HAP-1 (cell line): ENCODE data around the gene HOXA7.

Source experiments
- DNase-seq, 2 experiments: peaks; one replicate each; pipeline ENCODE4 v3.0.0-alpha.2; 2016 to 2020; ENCODE audit warnings: low spot score in 2 of 2
- H3K27me3 ChIP-seq: fragments of 250-450 bp; sonication (Bioruptor Pico); 2 replicates; pipeline ENCODE4 v1.5.1; 2020; ENCODE audit warnings: low read depth, mild to moderate bottlenecking, moderate library complexity
- H3K36me3 ChIP-seq: fragments of 250-450 bp; sonication (Bioruptor Pico); replicated peaks from 2 replicates; pipeline ENCODE4 v1.5.1; 2020; ENCODE audit warnings: mild to moderate bottlenecking
- H3K4me1 ChIP-seq: fragments of 250-450 bp; sonication (Bioruptor Pico); 2 replicates; pipeline ENCODE4 v1.5.1; 2020; ENCODE audit warnings: mild to moderate bottlenecking
- H3K4me3 ChIP-seq: fragments of 250-450 bp; sonication (Bioruptor Pico); 2 replicates; pipeline ENCODE4 v1.5.1; 2020; ENCODE audit warnings: mild to moderate bottlenecking, moderate library complexity
- H3K9me3 ChIP-seq: fragments of 250-450 bp; sonication (Bioruptor Pico); 2 replicates; pipeline ENCODE4 v1.5.1; 2020; ENCODE audit warnings: mild to moderate bottlenecking, moderate library complexity
- in situ Hi-C: fragments of 300-500 bp; cut with MboI; formaldehyde crosslinking; loops from 3 replicates; pipeline ENCODE4 v1.14.3; 2020; ENCODE audit warnings: low sequenced_read_pairs, inconsistent platforms, mixed read lengths

Gene HOXA7

DNA sequence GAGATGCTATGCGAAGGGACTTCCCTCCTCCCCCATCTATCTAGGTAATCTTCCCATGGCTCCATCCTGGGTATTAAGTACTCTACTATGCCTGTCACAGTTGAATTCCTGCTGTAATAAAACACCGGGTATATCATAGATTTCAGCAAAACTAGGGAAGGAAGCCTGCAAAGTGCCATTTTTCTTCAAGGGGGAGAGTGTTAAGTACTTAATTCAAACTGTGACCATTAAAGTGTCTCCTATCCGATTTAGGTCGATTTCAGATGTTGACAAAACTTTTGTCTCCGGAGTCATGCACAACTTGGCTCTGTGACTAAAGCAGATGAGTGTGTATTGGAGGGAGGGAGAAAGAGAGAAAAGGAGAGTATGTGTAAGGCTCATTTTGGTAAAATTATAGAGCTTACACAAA is 30.5 kb downstream of the HOXA7 start:
- in situ Hi-C loops = no loop called here
- H3K36me3 ChIP-seq = peaks cover 11% of the 10 kb centered on the region; the same call in 1 of the 2 replicates
- H3K27me3 ChIP-seq = no peaks in the 10 kb centered on the region
- H3K4me1 ChIP-seq = peaks cover 17% of the 10 kb centered on the region
- H3K9me3 ChIP-seq = no peaks in the 10 kb centered on the region
- DNase-seq = no peak
- no peak overlapping the region for H3K4me3 ChIP-seq

DNA sequence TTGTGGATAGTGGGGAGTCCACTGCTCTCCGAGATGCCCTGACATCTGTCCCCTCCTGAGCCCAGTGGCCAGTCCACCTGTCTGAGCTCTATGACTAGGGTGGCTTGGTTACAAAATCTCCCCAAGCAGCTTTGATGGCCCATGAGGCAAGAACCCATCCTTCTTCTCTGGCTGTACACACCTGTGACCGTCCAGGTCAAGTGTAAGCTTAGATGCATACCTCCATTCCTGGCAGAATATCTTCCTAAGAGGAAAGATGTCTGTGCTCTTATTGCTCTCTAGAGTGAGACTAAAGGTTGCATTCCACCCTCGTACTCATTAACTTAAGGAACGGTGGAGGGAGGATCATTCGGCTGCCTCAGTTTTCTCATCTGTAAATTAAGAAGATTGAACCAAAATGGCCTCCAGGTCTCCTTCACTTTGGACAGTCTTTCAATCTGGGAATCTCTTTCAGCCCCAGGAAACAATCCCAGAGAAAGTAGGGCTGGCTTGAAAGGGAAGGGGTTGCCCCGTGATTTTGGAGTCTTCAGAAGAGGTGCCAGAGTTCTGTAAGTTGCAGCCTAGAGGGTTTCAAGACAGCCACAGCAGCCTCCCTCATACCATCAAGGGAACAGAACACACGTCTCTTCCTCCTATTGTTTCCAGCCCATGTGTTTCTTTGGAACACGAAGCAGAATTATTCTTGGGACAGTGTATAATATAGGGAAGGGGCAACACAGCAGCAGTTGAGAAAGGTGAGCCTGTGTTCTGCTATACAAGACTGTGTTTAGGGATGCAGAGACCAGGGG is 31.4 kb downstream of the HOXA7 start:
- H3K36me3 ChIP-seq = peaks cover 11% of the 10 kb centered on the region; the same call in 1 of the 2 replicates
- no peaks in the 10 kb centered on the region for H3K27me3 ChIP-seq
- no peak for DNase-seq
- in situ Hi-C loops = no loop called here
- no peak overlapping the region for H3K4me3 ChIP-seq
- peaks cover 17% of the 10 kb centered on the region for H3K4me1 ChIP-seq
- no peaks in the 10 kb centered on the region for H3K9me3 ChIP-seq

DNA sequence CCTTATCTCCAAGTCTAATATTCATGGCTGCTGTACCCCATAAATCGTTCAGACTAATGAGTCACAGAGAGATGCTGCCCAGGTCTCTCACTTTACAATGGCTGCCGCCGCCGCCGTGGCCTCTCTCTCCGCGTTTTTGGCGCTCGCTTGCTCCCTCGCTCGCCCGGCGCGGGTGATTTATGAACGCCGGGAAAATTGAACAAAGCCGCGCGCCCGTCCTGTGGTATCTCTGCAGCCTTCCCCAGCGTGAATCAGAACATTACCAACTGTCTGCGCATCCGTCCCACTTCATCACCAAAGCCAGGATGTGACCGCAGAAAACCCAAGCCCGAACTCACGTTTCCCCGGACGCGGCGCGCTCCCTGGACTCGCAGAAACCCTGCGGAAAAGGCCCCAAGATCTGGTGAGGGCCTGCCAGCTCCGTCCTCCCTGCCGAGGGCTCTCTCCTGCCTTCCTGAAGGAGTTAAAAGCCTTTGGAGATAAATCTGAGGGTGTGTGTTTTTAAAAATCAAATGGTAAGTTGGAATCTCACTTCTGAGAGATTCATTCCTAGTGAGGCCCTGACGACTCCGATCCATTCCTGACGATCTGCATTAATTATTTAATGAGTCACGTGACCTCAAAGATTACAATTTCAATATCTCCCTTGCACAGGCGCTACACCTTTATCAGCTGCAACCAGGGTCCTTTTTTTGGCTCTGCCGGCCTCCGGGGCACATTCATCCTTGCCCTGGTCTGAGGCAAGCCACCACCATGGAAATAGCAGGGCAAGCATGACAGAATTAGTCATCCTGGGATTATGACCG is 32.2 kb downstream of the HOXA7 start:
- no peak overlapping the region for H3K4me3 ChIP-seq
- DNase-seq = no peak
- in situ Hi-C loops = no loop called here
- no peaks in the 10 kb centered on the region for H3K27me3 ChIP-seq
- H3K36me3 ChIP-seq = peaks cover 6% of the 10 kb centered on the region; the same call in 1 of the 2 replicates
- H3K9me3 ChIP-seq = no peaks in the 10 kb centered on the region
- peaks cover 17% of the 10 kb centered on the region for H3K4me1 ChIP-seq

DNA sequence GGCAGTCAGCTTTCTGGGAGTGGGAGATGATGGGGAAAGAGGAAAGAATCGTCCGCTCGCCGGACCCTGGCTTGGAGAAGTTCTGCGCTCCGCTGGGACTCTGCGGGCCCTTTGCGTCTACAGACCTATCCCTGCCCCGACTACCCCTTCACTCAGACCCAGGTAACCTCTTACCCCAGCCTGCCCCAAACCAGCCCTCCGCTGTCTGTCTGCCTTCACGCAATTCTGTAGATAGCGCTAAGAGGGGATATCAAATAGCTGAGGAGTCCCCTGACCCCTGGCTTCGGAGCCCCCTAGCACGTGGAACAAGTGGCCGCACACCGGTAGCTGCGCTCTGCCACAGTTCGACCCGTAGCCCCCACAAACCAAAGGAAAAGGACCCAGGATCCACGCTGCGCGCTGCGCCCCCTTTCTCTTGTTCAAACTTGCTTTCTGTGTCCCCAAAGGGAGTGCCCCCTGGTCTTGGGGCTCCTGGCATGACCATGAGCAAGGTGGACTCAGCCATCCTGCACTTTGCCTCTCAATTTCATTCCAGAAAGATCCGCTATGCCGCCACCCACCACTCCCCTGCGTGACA is 32.9 kb downstream of the HOXA7 start:
- Histone ChIP-seq H3K4me3 (no peak overlapping the region), H3K27me3 (no peaks in the 10 kb centered on the region), H3K36me3 (no peaks in the 10 kb centered on the region; the same call in 1 of the 2 replicates), H3K4me1 (peaks cover 17% of the 10 kb centered on the region), H3K9me3 (no peaks in the 10 kb centered on the region)
- no peak for DNase-seq
- in situ Hi-C loops = no loop called here

DNA sequence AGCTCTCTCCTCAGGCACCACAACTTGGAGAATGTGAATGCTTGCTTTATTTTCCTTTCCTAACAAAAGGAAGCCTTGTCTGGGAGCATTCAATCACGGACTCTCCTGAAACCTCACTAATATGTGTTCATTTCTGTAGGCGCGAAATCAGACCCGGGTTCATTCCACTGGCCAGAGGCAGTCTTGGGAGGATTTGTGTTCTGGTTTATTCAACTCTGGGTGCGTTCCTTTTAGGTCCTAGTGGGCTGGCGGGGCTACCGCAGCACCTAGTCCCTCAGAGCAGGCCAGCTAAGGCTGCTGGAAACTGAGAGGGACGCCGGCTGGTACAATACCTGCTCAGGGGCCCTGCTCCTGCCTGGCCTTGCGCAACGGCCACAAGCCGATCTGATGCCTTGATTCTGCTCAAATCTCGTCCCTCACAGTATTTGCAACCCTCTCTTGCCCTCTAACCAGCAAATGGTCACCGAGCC is 33.4 kb downstream of the HOXA7 start:
- no peak for DNase-seq
- Histone ChIP-seq H3K9me3 (no peaks in the 10 kb centered on the region), H3K4me1 (peaks cover 15% of the 10 kb centered on the region), H3K4me3 (no peak overlapping the region), H3K36me3 (no peaks in the 10 kb centered on the region; the same call in 1 of the 2 replicates), H3K27me3 (no peaks in the 10 kb centered on the region)
- in situ Hi-C loops = no loop called here

DNA sequence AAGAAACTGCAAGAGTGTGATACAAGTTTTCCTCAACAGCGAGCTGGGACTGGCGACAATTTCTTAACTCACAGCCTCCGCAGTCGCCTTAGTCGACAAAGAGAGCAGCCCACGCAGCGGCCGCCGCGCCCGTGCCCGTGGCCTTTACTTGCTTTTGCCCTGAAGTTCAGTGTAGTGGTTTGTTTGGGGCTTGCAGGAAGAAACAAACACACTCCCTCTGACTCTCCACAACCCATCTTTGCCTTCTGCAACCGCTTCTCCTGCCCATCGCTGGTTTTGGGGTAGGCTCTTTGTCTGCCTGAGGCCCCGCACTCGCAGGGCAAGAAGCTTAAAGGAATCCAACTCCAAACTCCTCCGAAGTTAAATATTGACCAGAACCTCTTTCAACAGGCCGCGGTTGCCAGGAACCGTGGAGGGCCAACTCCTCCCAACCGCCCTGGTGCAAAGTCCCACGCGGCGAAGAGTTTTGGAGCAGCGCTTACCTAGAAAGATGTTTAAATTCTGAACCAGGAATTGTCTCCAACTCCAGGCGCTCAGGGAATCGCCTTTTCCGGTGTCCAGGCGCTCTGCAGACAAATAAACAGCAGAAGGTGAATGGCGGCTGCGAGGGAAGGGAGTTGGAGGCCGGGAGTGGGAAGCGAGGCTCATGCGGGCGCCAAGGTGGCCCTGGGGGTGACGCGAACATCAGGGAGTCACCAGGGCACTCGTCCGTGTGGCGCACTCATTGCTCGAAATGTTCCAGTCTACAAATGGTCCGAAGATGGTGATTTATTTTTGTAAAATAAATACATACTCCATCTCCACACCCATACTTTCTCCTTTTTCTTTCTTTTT is 34.2 kb downstream of the HOXA7 start:
- DNase-seq = no peak
- H3K9me3 ChIP-seq = no peaks in the 10 kb centered on the region
- H3K4me3 ChIP-seq = no peak overlapping the region
- H3K36me3 ChIP-seq = no peaks in the 10 kb centered on the region; the same call in 1 of the 2 replicates
- in situ Hi-C loops = no loop called here
- no peaks in the 10 kb centered on the region for H3K27me3 ChIP-seq
- peaks cover 9% of the 10 kb centered on the region for H3K4me1 ChIP-seq

DNA sequence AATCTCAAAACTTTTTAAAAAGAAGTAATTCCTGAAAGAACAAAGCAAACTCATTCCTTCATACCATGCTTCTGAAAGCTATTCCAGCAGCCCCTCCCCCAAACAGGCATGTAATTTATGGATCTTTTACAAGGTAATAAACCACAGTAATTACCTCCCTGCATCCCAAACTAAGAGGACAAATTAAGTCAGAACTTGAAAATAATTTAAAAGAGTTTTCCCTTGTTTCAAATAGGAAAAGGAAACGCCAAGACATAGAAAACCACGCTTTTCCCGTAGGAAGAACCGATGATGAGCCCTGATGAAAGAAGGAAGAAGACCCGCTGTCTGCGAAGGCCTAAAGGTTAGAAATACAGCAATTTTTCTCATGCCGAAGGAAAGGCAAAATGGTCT is 34.8 kb downstream of the HOXA7 start:
- Histone ChIP-seq H3K4me3 (no peak overlapping the region), H3K4me1 (peaks cover 3% of the 10 kb centered on the region), H3K36me3 (no peaks in the 10 kb centered on the region; the same call in 1 of the 2 replicates), H3K9me3 (no peaks in the 10 kb centered on the region), H3K27me3 (no peaks in the 10 kb centered on the region)
- DNase-seq = no peak
- in situ Hi-C loops = no loop called here

DNA sequence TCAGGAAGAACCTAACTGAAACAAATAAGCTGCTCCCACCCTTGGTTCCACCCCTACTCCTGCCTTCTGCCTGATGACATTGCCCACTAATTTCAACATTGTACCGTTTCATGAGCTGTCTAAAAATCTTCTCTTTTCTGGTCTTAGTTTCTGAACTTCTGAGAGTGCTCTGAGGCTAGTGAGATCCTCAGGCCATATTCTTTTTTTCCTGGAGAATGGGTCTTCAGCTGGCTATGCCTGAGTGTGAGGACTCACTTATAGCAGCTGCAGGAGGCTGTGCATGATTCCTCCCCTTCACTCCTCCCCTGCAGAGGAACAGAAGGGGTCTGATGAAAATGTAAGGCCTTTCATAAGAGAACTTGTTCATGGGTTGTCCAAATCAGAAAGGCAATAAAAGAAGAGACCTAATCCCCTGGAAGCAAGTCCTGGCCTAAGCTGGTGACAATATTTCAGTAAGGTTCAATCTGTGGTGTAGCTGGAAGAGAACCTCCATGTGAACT is 37.0 kb downstream of the HOXA7 start:
- Histone ChIP-seq H3K4me3 (no peak overlapping the region), H3K27me3 (no peaks in the 10 kb centered on the region), H3K9me3 (no peaks in the 10 kb centered on the region), H3K4me1 (peaks cover 19% of the 10 kb centered on the region), H3K36me3 (no peaks in the 10 kb centered on the region; the same call in 1 of the 2 replicates)
- in situ Hi-C loops = no loop called here
- no peak for DNase-seq

DNA sequence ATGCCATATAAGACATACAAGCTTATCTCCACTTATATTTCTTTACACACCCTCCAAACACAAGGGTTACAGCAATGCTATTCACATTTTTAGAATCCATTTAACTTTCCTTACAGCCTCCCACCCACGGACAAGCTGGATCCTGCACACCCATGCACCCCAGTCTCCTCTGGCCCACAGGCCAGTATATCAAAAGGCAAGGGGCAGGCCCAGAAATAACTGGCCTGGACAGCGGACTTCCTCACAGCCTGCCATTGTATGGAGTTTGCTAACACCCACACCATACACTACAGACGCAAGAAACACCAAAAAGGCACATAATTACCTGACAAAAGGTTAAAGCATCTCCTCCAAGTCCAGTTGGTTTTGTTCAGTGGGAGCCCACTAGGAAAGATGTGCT is 37.9 kb downstream of the HOXA7 start:
- no peak for DNase-seq
- peaks cover 23% of the 10 kb centered on the region for H3K4me1 ChIP-seq
- no peaks in the 10 kb centered on the region; the same call in 1 of the 2 replicates for H3K36me3 ChIP-seq
- in situ Hi-C loops = no loop called here
- no peaks in the 10 kb centered on the region for H3K27me3 ChIP-seq
- no peaks in the 10 kb centered on the region for H3K9me3 ChIP-seq
- no peak overlapping the region for H3K4me3 ChIP-seq

DNA sequence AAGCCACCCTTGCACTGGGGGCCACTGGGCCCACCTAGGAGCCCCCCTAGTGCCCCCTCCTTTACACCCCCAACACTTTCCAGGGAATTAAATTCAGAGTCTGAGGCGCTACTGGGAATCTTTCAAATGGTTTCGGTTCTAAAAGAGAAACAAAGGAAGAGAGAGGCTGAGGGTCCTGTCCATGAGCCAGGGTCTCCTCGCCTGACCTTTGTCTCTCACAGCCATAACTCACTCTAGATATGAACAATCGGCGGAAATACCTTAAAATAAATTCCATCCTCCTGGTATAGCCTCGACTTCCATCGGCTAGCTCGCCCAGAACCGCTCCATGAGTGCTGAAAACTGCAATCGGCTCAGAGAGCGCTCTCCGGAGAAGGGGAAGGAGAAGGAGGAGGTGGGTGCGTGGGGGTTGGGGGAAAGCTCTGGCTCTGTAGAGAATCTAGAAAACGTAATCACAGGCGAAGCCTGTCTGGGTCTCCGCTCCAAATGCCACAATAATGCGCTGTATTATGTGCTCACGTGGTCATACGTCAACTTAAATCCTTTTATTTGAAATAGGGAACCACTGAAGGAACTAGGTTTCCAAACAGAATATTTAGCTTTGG is 38.5 kb downstream of the HOXA7 start:
- no peak overlapping the region for H3K4me3 ChIP-seq

DNA sequence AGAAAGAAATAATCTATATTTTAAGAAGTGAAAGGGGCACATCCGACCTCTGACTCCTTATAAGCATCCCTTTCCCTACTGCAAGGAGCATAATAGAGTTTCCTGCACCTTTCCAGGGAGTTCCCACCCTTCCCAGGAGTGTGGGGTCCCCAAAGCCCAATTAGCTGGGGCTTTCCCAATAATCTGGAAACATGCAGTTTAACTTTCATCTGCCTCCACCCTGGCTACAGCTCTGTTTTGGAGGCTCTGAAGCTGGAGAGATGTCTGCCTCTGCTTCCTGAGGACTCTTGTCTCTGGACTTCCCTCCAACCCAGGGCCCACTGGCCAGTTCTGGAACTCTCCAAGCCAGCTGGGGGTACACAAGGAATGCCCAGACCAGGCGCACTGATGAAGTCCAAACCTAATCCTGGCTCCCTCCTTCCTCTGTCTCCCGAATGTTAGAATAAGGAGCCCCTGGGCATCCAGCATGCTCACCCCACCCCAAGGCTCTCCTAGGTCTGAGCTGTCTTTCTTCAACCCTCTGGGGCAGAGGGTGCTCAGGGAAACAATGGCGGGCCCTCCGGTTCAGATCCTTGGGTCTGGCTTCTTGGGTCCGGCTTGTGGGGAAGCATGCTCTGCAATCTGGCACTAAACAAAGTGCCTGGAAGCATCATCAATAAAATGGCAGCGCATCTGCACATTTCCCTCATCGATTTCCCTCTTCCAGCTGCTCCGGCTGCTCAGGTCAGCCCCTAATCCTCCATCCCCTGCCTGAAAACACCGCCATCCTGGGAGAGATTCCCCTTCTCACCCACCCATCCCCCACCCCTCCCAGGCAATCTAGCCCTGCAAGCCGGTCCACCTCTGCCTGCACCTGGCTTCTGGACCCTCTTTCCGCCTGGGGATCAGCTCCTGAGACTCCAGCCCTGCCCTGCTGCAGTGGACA is 39.3 kb downstream of the HOXA7 start:
- DNase-seq = no peak

More for the DNA sequence above, 38.5 kb downstream of the HOXA7 start:
- DNase-seq = no peak
- Histone ChIP-seq H3K4me1 (peaks cover 27% of the 10 kb centered on the region), H3K27me3 (no peaks in the 10 kb centered on the region), H3K9me3 (no peaks in the 10 kb centered on the region), H3K36me3 (no peaks in the 10 kb centered on the region; the same call in 1 of the 2 replicates)
- in situ Hi-C loops = no loop called here

More for the DNA sequence above, 39.3 kb downstream of the HOXA7 start:
- H3K4me3 ChIP-seq = no peak overlapping the region
- H3K27me3 ChIP-seq = no peaks in the 10 kb centered on the region
- in situ Hi-C loops = no loop called here
- no peaks in the 10 kb centered on the region for H3K9me3 ChIP-seq
- H3K4me1 ChIP-seq = peaks cover 32% of the 10 kb centered on the region
- no peaks in the 10 kb centered on the region; the same call in 1 of the 2 replicates for H3K36me3 ChIP-seq
